ENCODE results near the gene PXDN. TPM values are rescaled to one million over a fixed set of nuclear protein-coding genes. Genes with fewer than 3 reads are reported as not detected.

Gene PXDN
- total and polyA plus RNA-seq, 9 of the 15 experiments (the other 6 are each of a cell fraction or from before 2014, with no cell fraction given) = 0.49 TPM; not detected in 8

- H3K4me3 ChIP-seq = no peak overlapping the region
- no peak overlapping the region for H3K9ac ChIP-seq (ENCODE audit: insufficient read depth in 1 of 2, low read depth in 2 of 2, low read length in 2 of 2)
- ATAC-seq = no peak
- H3K4me2 ChIP-seq (ENCODE audit: insufficient read depth, low read length) = no peak overlapping the region
- no peak overlapping the region for H3K27ac ChIP-seq (ENCODE audit: extremely low read depth, low read depth, low read length)
- H3K27me3 ChIP-seq (ENCODE audit: control insufficient read depth in 2 of 2, insufficient read depth in 2 of 2, low read length in 2 of 2) = peaks cover 0 to 57% of the 10 kb centered on the region in 2 experiments; a peak in 3 of 5 replicates
- no peak for TF ChIP-seq ZNF133 (CRISPR knock-in tag; IDR thresholded peaks at IDR 0.05)
- TF ChIP-seq MAZ (CRISPR knock-in tag; conservative IDR thresholded peaks at IDR 0.05 in 1 of 2, IDR thresholded peaks at IDR 0.05 in 1 of 2) = no peak
- no peak for TF ChIP-seq ETV1 (tag; conservative IDR thresholded peaks at IDR 0.05; ENCODE audit: low read depth)
- TF ChIP-seq, protein P1, sequence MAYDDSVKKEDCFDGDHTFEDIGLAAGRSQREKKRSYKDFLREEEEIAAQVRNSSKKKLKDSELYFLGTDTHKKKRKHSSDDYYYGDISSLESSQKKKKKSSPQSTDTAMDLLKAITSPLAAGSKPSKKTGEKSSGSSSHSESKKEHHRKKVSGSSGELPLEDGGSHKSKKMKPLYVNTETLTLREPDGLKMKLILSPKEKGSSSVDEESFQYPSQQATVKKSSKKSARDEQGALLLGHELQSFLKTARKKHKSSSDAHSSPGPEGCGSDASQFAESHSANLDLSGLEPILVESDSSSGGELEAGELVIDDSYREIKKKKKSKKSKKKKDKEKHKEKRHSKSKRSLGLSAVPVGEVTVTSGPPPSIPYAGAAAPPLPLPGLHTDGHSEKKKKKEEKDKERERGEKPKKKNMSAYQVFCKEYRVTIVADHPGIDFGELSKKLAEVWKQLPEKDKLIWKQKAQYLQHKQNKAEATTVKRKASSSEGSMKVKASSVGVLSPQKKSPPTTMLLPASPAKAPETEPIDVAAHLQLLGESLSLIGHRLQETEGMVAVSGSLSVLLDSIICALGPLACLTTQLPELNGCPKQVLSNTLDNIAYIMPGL (CRISPR knock-in tag; IDR thresholded peaks at IDR 0.05) = no peak
- TF ChIP-seq ZNF57 (CRISPR knock-in tag; IDR thresholded peaks at IDR 0.05) = no peak
- no peak for TF ChIP-seq BCOR (IDR thresholded peaks at IDR 0.05)
- no peak for TF ChIP-seq ZFPM2 (CRISPR knock-in tag; IDR thresholded peaks at IDR 0.05)
- no peak for FAIRE-seq
- no peaks in the 10 kb centered on the region for H3K9me1 ChIP-seq (ENCODE audit: control insufficient read depth, insufficient read depth, low read length)
- in situ Hi-C loops (cut with MboI) (no loop called here), intact Hi-C loops (cut with micrococcal nuclease) (no loop called here)
- H3K79me2 ChIP-seq (ENCODE audit: control insufficient read depth, insufficient read depth, low read length) = no peaks in the 10 kb centered on the region
- H3K9me3 ChIP-seq (replicated peaks; ENCODE audit: control insufficient read depth, insufficient read depth, low read depth, low read length) = no peaks in the 10 kb centered on the region
- BruUV-seq (replicated peaks) = no TSS peak
- H3K4me1 ChIP-seq (replicated peaks in 1 of 2; ENCODE audit: control insufficient read depth in 2 of 2, insufficient read depth in 2 of 2, low read length in 2 of 2) = no peaks in the 10 kb centered on the region
- 2% methylated on average over 12 of the region's 12 CpGs for WGBS (ENCODE audit: insufficient coverage, low coverage, missing lambda C conversion rate)
- ChIA-PET CTCF (ENCODE audit: low intra/inter-chr PET ratio) (no interaction called here), POLR2A (no interaction called here)
- H3K36me3 ChIP-seq (ENCODE audit: control insufficient read depth, insufficient read depth, low read length) = no peaks in the 10 kb centered on the region
- DNase-seq (ENCODE audit: extremely low read depth in 1 of 4, low spot score in 3 of 4) = no peak
- H2AFZ ChIP-seq (ENCODE audit: low read depth, low read length) = no peak overlapping the region
- no peaks in the 10 kb centered on the region; the same call in 1 of the 2 replicates for H4K20me1 ChIP-seq (replicated peaks; ENCODE audit: control insufficient read depth, insufficient read depth, low read length)
Observed at GRCh38 chr2:1677821-1678165, 66.5 kb downstream of the PXDN start.

Measured in K562 (cell line).